NCI-H2196 treated with DMSO at 0.1 percent for 48 hours (cell line): ENCODE results near the gene DNAH17.

Source experiments
- DNase-seq: peaks from one replicate; lab custom pipeline; 2025; ENCODE audit not compliant: unreplicated experiment; lab: John Stamatoyannopoulos, UW

Gene DNAH17

GRCh38 chr17:78458736-78459335, 118.4 kb downstream of the DNAH17 start:
- DNase-seq: no peak

GRCh38 chr17:78458091-78458490, 119.1 kb downstream of the DNAH17 start:
- DNase-seq: no peak

- no peak for DNase-seq
Observed at GRCh38 chr17:78454346-78454745, 122.8 kb downstream of the DNAH17 start.

- DNase-seq: no peak
Observed at GRCh38 chr17:78451753-78452152, 125.4 kb downstream of the DNAH17 start.

GRCh38 chr17:78450696-78451345, 126.4 kb downstream of the DNAH17 start:
- no peak for DNase-seq

GRCh38 chr17:78449983-78450595, 127.1 kb downstream of the DNAH17 start:
- DNase-seq: no peak

- no peak for DNase-seq
Observed at GRCh38 chr17:78448356-78448993, 128.7 kb downstream of the DNAH17 start.

- no peak for DNase-seq
Observed at GRCh38 chr17:78446833-78447232, 130.4 kb downstream of the DNAH17 start.

- no peak for DNase-seq
Observed at GRCh38 chr17:78444392-78444791, 132.8 kb downstream of the DNAH17 start.

GRCh38 chr17:78442648-78443218, 134.5 kb downstream of the DNAH17 start:
- DNase-seq: no peak

GRCh38 chr17:78441271-78441971, 135.8 kb downstream of the DNAH17 start:
- DNase-seq: no peak

GRCh38 chr17:78438694-78439325, 138.4 kb downstream of the DNAH17 start:
- no peak for DNase-seq

GRCh38 chr17:78438271-78438691, 138.9 kb downstream of the DNAH17 start:
- DNase-seq: no peak

GRCh38 chr17:78437508-78438169, 139.6 kb downstream of the DNAH17 start:
- DNase-seq: no peak

GRCh38 chr17:78435330-78436005, 141.7 kb downstream of the DNAH17 start:
- no peak for DNase-seq

- no peak for DNase-seq
Observed at GRCh38 chr17:78434455-78435329, 142.5 kb downstream of the DNAH17 start.

GRCh38 chr17:78433780-78434335, 143.3 kb downstream of the DNAH17 start:
- DNase-seq: no peak

- no peak for DNase-seq
Observed at GRCh38 chr17:78433013-78433727, 144.0 kb downstream of the DNAH17 start.
